Mammary epithelial cell (primary cell): ENCODE measurements around the gene GGT7.

Experiments
- EZH2 ChIP-seq: IDR thresholded peaks from 2 replicates; pipeline ENCODE4 v1.6.1; 2012; ENCODE audit warnings: low read length, inconsistent platforms, borderline replicate concordance
- TF ChIP-seq, protein P1 (sequence below), 2 donors: IDR thresholded peaks in 1 of 2; conservative IDR thresholded peaks in 1 of 2; 2 replicates each; pipeline ENCODE4 v1.5.1; 2011 to 2012; ENCODE audit warnings: inconsistent platforms in 2 of 2, low read length in 2 of 2, mild to moderate bottlenecking in 2 of 2, control low read depth in 1 of 2, low read depth in 1 of 2; ENCODE audit not compliant: insufficient read depth in 1 of 2; ENCODE audit errors: extremely low read depth in 1 of 2

DNA sequence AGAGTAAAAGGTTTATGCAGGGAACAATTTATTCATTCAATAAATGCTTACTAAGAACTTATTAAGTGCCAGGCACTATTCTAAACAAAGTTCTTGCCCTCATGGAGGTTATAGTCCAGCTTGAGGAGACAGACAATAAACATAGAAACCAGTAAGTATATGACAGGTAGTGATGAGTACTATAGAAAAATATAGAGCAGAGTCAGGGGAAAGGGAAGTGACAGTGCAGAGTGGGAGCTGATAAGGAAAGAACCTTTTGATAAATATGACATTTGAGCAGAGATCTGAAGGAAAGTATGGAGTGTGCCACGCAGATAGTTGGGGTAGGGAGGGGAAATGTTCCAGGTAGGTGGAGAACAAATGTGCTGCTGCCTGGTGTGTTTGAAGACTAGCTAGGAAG is 15.8 kb upstream of the GGT7 start:
- TF ChIP-seq, protein P1, sequence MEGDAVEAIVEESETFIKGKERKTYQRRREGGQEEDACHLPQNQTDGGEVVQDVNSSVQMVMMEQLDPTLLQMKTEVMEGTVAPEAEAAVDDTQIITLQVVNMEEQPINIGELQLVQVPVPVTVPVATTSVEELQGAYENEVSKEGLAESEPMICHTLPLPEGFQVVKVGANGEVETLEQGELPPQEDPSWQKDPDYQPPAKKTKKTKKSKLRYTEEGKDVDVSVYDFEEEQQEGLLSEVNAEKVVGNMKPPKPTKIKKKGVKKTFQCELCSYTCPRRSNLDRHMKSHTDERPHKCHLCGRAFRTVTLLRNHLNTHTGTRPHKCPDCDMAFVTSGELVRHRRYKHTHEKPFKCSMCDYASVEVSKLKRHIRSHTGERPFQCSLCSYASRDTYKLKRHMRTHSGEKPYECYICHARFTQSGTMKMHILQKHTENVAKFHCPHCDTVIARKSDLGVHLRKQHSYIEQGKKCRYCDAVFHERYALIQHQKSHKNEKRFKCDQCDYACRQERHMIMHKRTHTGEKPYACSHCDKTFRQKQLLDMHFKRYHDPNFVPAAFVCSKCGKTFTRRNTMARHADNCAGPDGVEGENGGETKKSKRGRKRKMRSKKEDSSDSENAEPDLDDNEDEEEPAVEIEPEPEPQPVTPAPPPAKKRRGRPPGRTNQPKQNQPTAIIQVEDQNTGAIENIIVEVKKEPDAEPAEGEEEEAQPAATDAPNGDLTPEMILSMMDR (conservative IDR thresholded peaks at IDR 0.05 in 1 of 2, IDR thresholded peaks at IDR 0.05 in 1 of 2; ENCODE audit: extremely low read depth in 1 of 2, insufficient read depth in 1 of 2, low read depth in 1 of 2, low read length in 2 of 2), result no peak
- no peak for TF ChIP-seq EZH2
